CD8-positive, alpha-beta memory T cell (primary cell): ENCODE results near the gene ZNF646. TPM values are rescaled to one million over a fixed set of nuclear protein-coding genes. Genes with fewer than 3 reads are reported as not detected.

Source experiments
- CTCF ChIA-PET: fragments of 350-600 bp; sonication (Branson Sonifier 250); formaldehyde crosslinking; loops from one replicate; lab custom pipeline; 2021; ENCODE audit warnings: antibody characterized with exemption; lab: Charles Lee
- POLR2A ChIA-PET: fragments of 350-600 bp; sonication (Branson Sonifier 250); formaldehyde crosslinking; loops from one replicate; lab custom pipeline; 2021; ENCODE audit warnings: antibody characterized with exemption; lab: Charles Lee
- DNase-seq, 5 donors: peaks; one replicate each; pipeline versions ENCODE4 v3.0.0 to v3.0.0-alpha.2; 2020 to 2022; ENCODE audit warnings: mixed read lengths in 1 of 5
- H3K27ac ChIP-seq: one replicate; pipeline ENCODE4 v1.7.0; 2013; ENCODE audit warnings: low read depth, mild to moderate bottlenecking, low read length, moderate library complexity
- H3K27me3 ChIP-seq: 2 replicates; pipeline ENCODE4 v1.7.0; 2013; ENCODE audit warnings: low read length, mild to moderate bottlenecking; ENCODE audit not compliant: insufficient read depth, poor library complexity, severe bottlenecking
- H3K36me3 ChIP-seq: 2 replicates; pipeline ENCODE4 v1.7.0; 2013; ENCODE audit warnings: mild to moderate bottlenecking, low read length, moderate library complexity; ENCODE audit not compliant: insufficient read depth
- H3K4me1 ChIP-seq: 2 replicates; pipeline ENCODE4 v1.7.0; 2013; ENCODE audit warnings: mild to moderate bottlenecking, low read length, moderate library complexity; ENCODE audit not compliant: insufficient read depth
- H3K4me3 ChIP-seq: 2 replicates; pipeline ENCODE4 v1.7.0; 2013; ENCODE audit warnings: mild to moderate bottlenecking, low read length
- H3K9me3 ChIP-seq: 2 replicates; pipeline ENCODE4 v1.7.0; 2013; ENCODE audit warnings: mild to moderate bottlenecking, low read length
- H3K27ac Mint-ChIP-seq, 8 donors: one replicate each; pipeline ENCODE4 v1.8.0; 2020 to 2021; ENCODE audit warnings: mixed read lengths in 8 of 8, mild to moderate bottlenecking in 6 of 8, inconsistent platforms in 3 of 8, moderate library complexity in 3 of 8
- H3K27me3 Mint-ChIP-seq, 2 donors: one replicate each; pipeline ENCODE4 v1.8.0; 2020 to 2021; ENCODE audit warnings: mixed read lengths in 2 of 2, mild to moderate bottlenecking in 1 of 2, moderate library complexity in 1 of 2
- H3K36me3 Mint-ChIP-seq, 3 donors: one replicate each; pipeline ENCODE4 v1.8.0; 2020 to 2021; ENCODE audit warnings: mixed read lengths in 3 of 3, inconsistent platforms in 1 of 3, mild to moderate bottlenecking in 1 of 3
- H3K4me1 Mint-ChIP-seq, 3 donors: one replicate each; pipeline ENCODE4 v1.8.0; 2020 to 2021; ENCODE audit warnings: mixed read lengths in 3 of 3, inconsistent platforms in 1 of 3, mild to moderate bottlenecking in 1 of 3
- H3K4me3 Mint-ChIP-seq, 7 donors: one replicate each; pipeline ENCODE4 v1.8.0; 2020 to 2021; ENCODE audit warnings: mixed read lengths in 7 of 7, mild to moderate bottlenecking in 6 of 7, moderate library complexity in 4 of 7, inconsistent platforms in 2 of 7
- H3K9me3 Mint-ChIP-seq, 5 donors: one replicate each; pipeline ENCODE4 v1.8.0; 2020 to 2022; ENCODE audit warnings: mixed read lengths in 5 of 5, mild to moderate bottlenecking in 3 of 5, moderate library complexity in 2 of 5, inconsistent platforms in 1 of 5
- polyA plus RNA-seq: library from polyadenylated mRNA; unstranded; fragments of 300-500 nt; fragmentation: Illumina TruSeq; gene quantifications from one replicate; pipeline ENCODE4 v1.2.3, GENCODE V29; 2021
- total RNA-seq, 2 experiments: library from RNA; stranded (reverse); gene quantifications; one replicate each; pipeline ENCODE4 v1.2.3, GENCODE V29; 2021

The ZNF646 gene
- total and polyA plus RNA-seq, 3 experiments from 2014 or later: 9.3 to 25.9 (median 23.4) TPM

DNA sequence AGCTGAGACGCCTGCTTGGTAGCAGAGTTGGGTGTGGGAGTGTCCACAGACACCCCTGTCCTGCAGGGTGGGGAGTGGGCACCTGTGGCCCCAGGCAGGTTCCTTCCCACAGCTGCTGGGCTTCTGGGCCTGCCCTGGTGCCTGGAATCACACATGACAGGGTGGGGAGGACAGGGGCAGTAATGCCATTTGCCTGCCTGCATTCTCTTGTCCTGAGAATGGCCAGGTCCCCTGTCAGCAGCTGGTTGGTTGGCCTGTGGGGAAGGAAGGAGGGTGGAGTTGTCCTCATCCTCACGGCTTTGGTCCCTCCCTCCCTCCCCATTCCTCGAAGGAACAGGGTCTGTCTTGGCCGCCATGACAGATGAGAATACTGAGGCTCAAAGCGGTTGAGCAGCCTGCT is 9.3 kb downstream of the ZNF646 start:
- Mint-ChIP-seq H3K9me3 (no peaks in the 10 kb centered on the region), H3K27me3 (no peaks in the 10 kb centered on the region), H3K36me3 (peaks cover 0 to 68% (median 4%) of the 10 kb centered on the region in 3 donors), H3K4me1 (peaks cover 3 to 34% (median 6%) of the 10 kb centered on the region in 3 donors), H3K4me3 (no peak overlapping the region), H3K27ac (peak overlapping the region in 2 of 8 donors; percentile 17 to 76)
- no peaks in the 10 kb centered on the region for H3K27me3 ChIP-seq
- ChIA-PET CTCF (interaction anchor here (1.5 kb wide), 1 partner anchor 17 kb away, joined by 3 read pairs; no protein-coding TSS in a partner anchor), POLR2A (no interaction called here)
- H3K27ac ChIP-seq: no peak overlapping the region
- H3K4me3 ChIP-seq: no peak overlapping the region
- no peaks in the 10 kb centered on the region for H3K4me1 ChIP-seq
- H3K9me3 ChIP-seq: no peaks in the 10 kb centered on the region
- no peak for DNase-seq
- H3K36me3 ChIP-seq: peaks cover 8% of the 10 kb centered on the region

DNA sequence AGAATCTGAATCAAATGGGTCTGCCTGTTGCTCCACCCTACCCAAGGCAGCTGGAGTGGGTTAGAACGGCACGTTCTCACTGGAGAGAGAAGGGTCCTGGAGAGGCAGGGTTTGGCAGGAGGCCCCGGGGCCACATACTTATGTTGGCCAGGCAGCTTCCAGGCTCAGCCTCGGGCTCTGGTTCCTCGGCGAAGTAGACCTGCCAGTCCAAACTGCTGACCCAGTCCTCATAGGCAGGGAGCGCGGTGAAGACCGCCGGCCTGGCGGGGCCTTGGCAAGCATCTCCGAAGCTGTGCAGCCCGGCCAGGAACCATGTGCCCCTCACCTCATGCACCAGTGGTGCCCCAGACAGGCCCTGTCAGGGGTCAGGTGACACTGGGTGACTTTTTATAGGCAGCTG is 9.8 kb downstream of the ZNF646 start:
- Mint-ChIP-seq H3K4me3 (no peak overlapping the region), H3K27me3 (no peaks in the 10 kb centered on the region), H3K27ac (peak overlapping the region in 1 of 8 donors; percentile 50), H3K36me3 (peaks cover 0 to 67% (median 4%) of the 10 kb centered on the region in 3 donors), H3K9me3 (no peaks in the 10 kb centered on the region), H3K4me1 (peaks cover 3 to 29% (median 6%) of the 10 kb centered on the region in 3 donors)
- peak in 1 of 5 donors; percentile 33 for DNase-seq
- no peak overlapping the region for H3K27ac ChIP-seq
- H3K4me3 ChIP-seq: no peak overlapping the region
- H3K4me1 ChIP-seq: no peaks in the 10 kb centered on the region
- no peaks in the 10 kb centered on the region for H3K27me3 ChIP-seq
- ChIA-PET POLR2A (no interaction called here), CTCF (interaction anchor here (1.5 kb wide), 1 partner anchor 17 kb away, joined by 3 read pairs; no protein-coding TSS in a partner anchor)
- peaks cover 4% of the 10 kb centered on the region for H3K36me3 ChIP-seq
- H3K9me3 ChIP-seq: no peaks in the 10 kb centered on the region

DNA sequence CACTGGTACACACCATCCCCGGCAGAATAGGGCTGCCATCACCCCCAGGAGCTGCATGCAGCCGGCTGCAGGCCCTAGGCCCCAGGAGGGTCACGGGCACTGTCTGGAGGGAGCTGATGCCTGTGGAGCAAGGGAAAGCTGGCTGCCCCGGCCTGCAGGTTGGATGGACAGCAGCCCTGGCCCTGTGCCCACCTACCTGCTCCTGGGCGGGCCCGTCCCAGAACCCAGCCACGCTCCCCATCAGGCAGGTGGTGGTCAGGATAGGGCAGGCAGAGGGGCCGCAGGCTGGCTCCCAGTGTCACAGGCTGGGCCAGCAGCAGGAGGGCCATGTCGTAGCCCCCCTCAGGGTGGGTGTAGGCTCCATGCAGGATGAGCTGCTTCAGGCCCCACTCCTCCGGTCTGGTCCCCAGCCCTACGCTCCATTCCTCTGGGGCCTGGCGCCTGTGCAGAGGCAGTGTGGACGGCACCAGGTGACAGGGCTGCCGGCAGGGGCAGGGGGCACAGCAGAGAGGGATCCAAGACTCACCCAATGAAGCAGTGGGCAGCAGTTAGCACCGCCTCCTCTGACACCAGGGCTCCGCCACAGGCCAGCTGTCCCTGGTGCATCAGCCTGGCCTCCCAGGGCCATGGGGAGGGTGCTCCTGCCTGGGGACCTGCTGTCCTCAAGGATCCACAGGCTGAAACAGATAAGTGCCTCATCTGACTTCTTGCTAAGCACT is 10.5 kb downstream of the ZNF646 start:
- H3K4me1 Mint-ChIP-seq: peaks cover 3 to 24% (median 6%) of the 10 kb centered on the region in 3 donors
- no peak overlapping the region for H3K4me3 Mint-ChIP-seq
- H3K36me3 Mint-ChIP-seq: peaks cover 0 to 66% (median 2%) of the 10 kb centered on the region in 3 donors
- H3K36me3 ChIP-seq: no peaks in the 10 kb centered on the region
- H3K9me3 ChIP-seq: no peaks in the 10 kb centered on the region
- H3K27me3 Mint-ChIP-seq: no peaks in the 10 kb centered on the region
- no peaks in the 10 kb centered on the region for H3K27me3 ChIP-seq
- H3K4me1 ChIP-seq: no peaks in the 10 kb centered on the region
- H3K9me3 Mint-ChIP-seq: no peaks in the 10 kb centered on the region
- no peak overlapping the region for H3K4me3 ChIP-seq
- CTCF ChIA-PET: interaction anchor here (1.5 kb wide), 1 partner anchor 16 kb away, joined by 3 read pairs; no protein-coding TSS in a partner anchor
- peak in 1 of 5 donors; percentile 43 for DNase-seq
- H3K27ac Mint-ChIP-seq: peak overlapping the region in 1 of 8 donors; percentile 9
- POLR2A ChIA-PET: no interaction called here
- no peak overlapping the region for H3K27ac ChIP-seq

DNA sequence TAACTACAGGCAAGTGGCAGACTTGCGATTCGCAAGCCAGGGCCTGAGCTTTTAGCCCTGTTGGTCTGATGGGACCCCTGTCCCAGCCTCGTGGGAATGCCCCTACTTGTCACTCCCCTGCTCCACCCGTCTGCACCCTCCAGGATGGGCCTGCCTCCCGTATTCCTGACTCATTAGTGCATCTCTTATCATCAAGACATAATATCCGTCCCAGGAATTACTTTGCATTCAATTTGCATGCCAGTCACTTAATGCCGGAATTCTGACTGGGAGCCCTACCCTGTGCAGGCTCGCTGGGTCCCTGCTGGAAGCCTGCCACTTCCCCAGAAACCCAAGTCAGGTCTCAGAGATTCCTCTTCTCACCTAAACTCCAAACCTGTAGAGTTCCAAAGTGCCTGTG is 11.2 kb downstream of the ZNF646 start:
- Histone ChIP-seq H3K27ac (no peak overlapping the region), H3K27me3 (no peaks in the 10 kb centered on the region), H3K4me3 (no peak overlapping the region), H3K4me1 (no peaks in the 10 kb centered on the region), H3K36me3 (peaks cover 2% of the 10 kb centered on the region), H3K9me3 (no peaks in the 10 kb centered on the region)
- Mint-ChIP-seq H3K4me1 (peaks cover 3 to 24% (median 6%) of the 10 kb centered on the region in 3 donors), H3K27ac (peak overlapping the region in 3 of 8 donors; percentile 9 to 69 (median 60)), H3K27me3 (no peaks in the 10 kb centered on the region), H3K36me3 (peaks cover 0 to 63% (median 2%) of the 10 kb centered on the region in 3 donors), H3K9me3 (no peaks in the 10 kb centered on the region), H3K4me3 (no peak overlapping the region)
- DNase-seq: peak in 1 of 5 donors; percentile 30
- ChIA-PET POLR2A (no interaction called here), CTCF (no interaction called here)

DNA sequence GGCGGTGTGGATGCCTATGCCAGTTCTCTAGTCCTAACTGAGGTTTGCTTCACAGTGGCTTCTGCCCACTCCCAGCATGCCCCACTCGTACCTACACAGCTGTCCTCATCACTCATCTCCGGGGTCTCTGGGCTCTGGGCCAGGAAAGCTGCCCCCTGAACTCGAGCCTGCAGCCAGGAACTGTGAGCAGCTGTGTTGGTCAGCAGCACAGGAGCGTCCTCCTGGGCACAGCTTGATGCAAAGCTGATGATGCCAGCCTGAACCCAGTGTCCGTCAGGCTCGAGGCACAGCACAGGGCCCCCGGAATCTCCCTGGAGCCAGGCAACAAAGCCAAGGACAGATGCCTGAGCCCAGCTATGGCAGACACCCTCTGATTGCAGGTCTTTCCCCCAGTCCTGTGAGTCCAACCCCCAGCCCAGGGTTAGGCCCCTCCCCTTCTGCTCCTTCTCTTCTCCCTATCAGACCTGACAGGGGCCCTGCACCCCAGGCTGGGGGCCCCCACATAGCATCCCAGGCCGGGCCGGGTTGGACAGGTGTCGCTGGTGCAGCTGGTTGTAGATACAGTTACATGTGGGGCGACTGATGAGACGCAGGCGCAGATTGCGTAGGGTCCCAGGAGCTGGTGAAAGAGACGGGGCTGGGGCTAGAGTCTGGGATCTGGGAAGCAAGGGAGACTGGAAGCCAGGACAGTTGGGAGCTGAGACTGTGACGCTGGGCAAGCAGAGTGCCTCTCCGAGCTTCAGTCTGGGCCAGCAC is 11.8 kb downstream of the ZNF646 start:
- no peaks in the 10 kb centered on the region for H3K9me3 Mint-ChIP-seq
- no peak overlapping the region for H3K4me3 Mint-ChIP-seq
- DNase-seq: peak in 1 of 5 donors; percentile 43
- peaks cover 9% of the 10 kb centered on the region for H3K36me3 ChIP-seq
- H3K27me3 Mint-ChIP-seq: no peaks in the 10 kb centered on the region
- H3K36me3 Mint-ChIP-seq: peaks cover 0 to 63% (median 2%) of the 10 kb centered on the region in 3 donors
- no peak overlapping the region for H3K4me3 ChIP-seq
- H3K4me1 Mint-ChIP-seq: peaks cover 3 to 18% (median 6%) of the 10 kb centered on the region in 3 donors
- CTCF ChIA-PET: no interaction called here
- H3K27ac Mint-ChIP-seq: peak overlapping the region in 4 of 8 donors; percentile 2 to 88 (median 50)
- H3K9me3 ChIP-seq: no peaks in the 10 kb centered on the region
- no peaks in the 10 kb centered on the region for H3K27me3 ChIP-seq
- POLR2A ChIA-PET: no interaction called here
- H3K27ac ChIP-seq: no peak overlapping the region
- no peaks in the 10 kb centered on the region for H3K4me1 ChIP-seq

DNA sequence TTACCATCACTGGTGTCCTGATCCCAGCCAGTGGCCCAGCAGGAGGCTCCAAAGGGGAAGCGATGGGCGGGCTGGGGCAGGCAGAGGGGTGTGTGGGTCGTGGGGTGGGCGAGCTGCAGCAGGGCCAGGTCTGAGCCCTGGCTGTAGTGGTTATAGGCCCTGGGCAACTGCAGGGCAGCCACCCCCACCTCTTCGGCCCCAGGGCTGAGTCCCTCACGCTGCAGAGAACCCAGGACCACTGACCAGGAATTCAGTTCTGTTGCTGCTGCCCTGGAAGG is 12.3 kb downstream of the ZNF646 start:
- H3K9me3 Mint-ChIP-seq: no peaks in the 10 kb centered on the region
- no peaks in the 10 kb centered on the region for H3K27me3 Mint-ChIP-seq
- no peak overlapping the region for H3K27ac Mint-ChIP-seq
- peaks cover 0 to 65% (median 2%) of the 10 kb centered on the region in 3 donors for H3K36me3 Mint-ChIP-seq
- DNase-seq: no peak
- H3K4me3 Mint-ChIP-seq: no peak overlapping the region
- ChIA-PET CTCF (no interaction called here), POLR2A (no interaction called here)
- Histone ChIP-seq H3K4me1 (no peaks in the 10 kb centered on the region), H3K36me3 (peaks cover 10% of the 10 kb centered on the region), H3K27me3 (no peaks in the 10 kb centered on the region), H3K4me3 (no peak overlapping the region), H3K27ac (no peak overlapping the region), H3K9me3 (no peaks in the 10 kb centered on the region)
- peaks cover 3 to 18% (median 6%) of the 10 kb centered on the region in 3 donors for H3K4me1 Mint-ChIP-seq

DNA sequence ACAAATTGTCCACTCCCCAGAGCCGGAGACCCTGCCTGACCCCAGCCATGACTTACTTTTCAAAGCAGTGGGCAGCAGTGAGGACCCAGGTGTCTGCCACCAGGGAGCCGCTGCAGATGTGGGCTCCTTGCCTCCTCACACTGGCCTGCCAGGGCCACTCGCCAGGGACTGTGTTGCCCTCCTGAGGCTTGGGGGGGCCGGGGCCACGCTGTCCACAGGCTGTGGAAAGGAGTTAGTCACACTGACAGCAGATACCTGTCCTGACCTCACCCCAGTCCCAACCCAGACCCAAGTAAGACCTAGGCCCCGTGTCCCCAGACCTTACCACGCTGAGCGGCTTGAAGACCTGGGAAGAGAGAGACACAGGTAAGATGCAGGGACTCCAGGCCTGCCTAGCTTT is 13.3 kb downstream of the ZNF646 start:
- no peaks in the 10 kb centered on the region for H3K9me3 ChIP-seq
- no peaks in the 10 kb centered on the region for H3K27me3 ChIP-seq
- no peak overlapping the region for H3K4me3 ChIP-seq
- H3K4me1 Mint-ChIP-seq: peaks cover 2 to 11% (median 2%) of the 10 kb centered on the region in 3 donors
- no peak for DNase-seq
- peak overlapping the region in 1 of 8 donors; percentile 15 for H3K27ac Mint-ChIP-seq
- H3K27me3 Mint-ChIP-seq: no peaks in the 10 kb centered on the region
- no peak overlapping the region for H3K27ac ChIP-seq
- peaks cover 10% of the 10 kb centered on the region for H3K36me3 ChIP-seq
- CTCF ChIA-PET: interaction anchor here (1.5 kb wide), 1 partner anchor 134 kb away, joined by 3 read pairs; no protein-coding TSS in a partner anchor
- peaks cover 0 to 58% (median 2%) of the 10 kb centered on the region in 3 donors for H3K36me3 Mint-ChIP-seq
- POLR2A ChIA-PET: no interaction called here
- H3K9me3 Mint-ChIP-seq: no peaks in the 10 kb centered on the region
- no peaks in the 10 kb centered on the region for H3K4me1 ChIP-seq
- no peak overlapping the region for H3K4me3 Mint-ChIP-seq

DNA sequence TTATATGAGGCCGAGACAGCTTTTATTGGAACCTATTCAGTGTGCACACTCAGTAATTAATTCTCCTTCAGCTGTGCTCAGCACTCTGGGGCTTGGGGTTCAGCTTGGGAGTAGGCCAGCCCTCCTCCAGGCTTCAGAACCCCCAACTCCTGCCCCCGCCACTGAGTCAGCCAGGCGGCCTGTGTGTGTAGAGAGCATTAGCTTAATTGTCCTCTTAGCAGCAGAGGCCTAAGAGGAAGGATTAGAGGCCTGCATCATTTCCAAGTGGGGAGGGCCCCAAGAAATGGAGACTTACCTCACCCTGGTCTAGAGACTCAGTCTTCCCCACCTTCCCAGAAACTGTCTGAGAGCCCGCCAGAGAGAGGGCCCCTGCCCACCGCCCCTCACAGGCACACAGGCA is 13.7 kb downstream of the ZNF646 start:
- no peak overlapping the region for H3K4me3 ChIP-seq
- no peak for DNase-seq
- Mint-ChIP-seq H3K27me3 (no peaks in the 10 kb centered on the region), H3K27ac (peak overlapping the region in 1 of 8 donors; percentile 65), H3K9me3 (no peaks in the 10 kb centered on the region), H3K36me3 (peaks cover 0 to 55% (median 2%) of the 10 kb centered on the region in 3 donors), H3K4me1 (peaks cover 4 to 15% (median 4%) of the 10 kb centered on the region in 3 donors), H3K4me3 (no peak overlapping the region)
- H3K27ac ChIP-seq: no peak overlapping the region
- CTCF ChIA-PET: interaction anchor here (0.6 to 1.5 kb wide), 2 partner anchors 134 to 146 kb away, joined by 3 read pairs; no protein-coding TSS in a partner anchor
- H3K9me3 ChIP-seq: no peaks in the 10 kb centered on the region
- H3K4me1 ChIP-seq: no peaks in the 10 kb centered on the region
- H3K27me3 ChIP-seq: no peaks in the 10 kb centered on the region
- POLR2A ChIA-PET: no interaction called here
- peaks cover 10% of the 10 kb centered on the region for H3K36me3 ChIP-seq
